IPS-20b (cell line): ENCODE results near the gene RBP2.
"Not testable (repeated sequence)": the region's sequence is repeated elsewhere in the genome, so short reads cannot be mapped to it uniquely, and the experiment has no call there.

Experiments used
- H3K27ac ChIP-seq: one replicate; pipeline ENCODE4 v1.5.1; 2013; ENCODE audit warnings: low read length
- H3K27me3 ChIP-seq: 2 replicates; pipeline ENCODE4 v1.6.1; 2013; ENCODE audit warnings: mild to moderate bottlenecking, low read length, inconsistent platforms; ENCODE audit not compliant: insufficient read depth
- H3K36me3 ChIP-seq: 2 replicates; pipeline ENCODE4 v1.6.1; 2013; ENCODE audit warnings: low read depth, mild to moderate bottlenecking, inconsistent platforms, low read length, moderate library complexity; ENCODE audit not compliant: insufficient read depth
- H3K4me1 ChIP-seq: 2 replicates; pipeline ENCODE4 v1.6.1; 2013; ENCODE audit warnings: mild to moderate bottlenecking, control low read depth, inconsistent platforms, low read length, moderate library complexity; ENCODE audit not compliant: insufficient read depth
- H3K4me3 ChIP-seq: 2 replicates; pipeline ENCODE4 v1.5.1; 2013; ENCODE audit warnings: mild to moderate bottlenecking, low read length, inconsistent platforms
- H3K9ac ChIP-seq: 2 replicates; pipeline ENCODE4 v1.6.1; 2013; ENCODE audit warnings: low read depth, mild to moderate bottlenecking, inconsistent platforms, low read length, moderate library complexity
- H3K9me3 ChIP-seq: 2 replicates; pipeline ENCODE4 v1.6.1; 2013; ENCODE audit warnings: mild to moderate bottlenecking, low read depth, low read length, inconsistent platforms; ENCODE audit not compliant: insufficient read depth

Gene RBP2

GRCh38 chr3:139421040-139421439, 55.3 kb downstream of the RBP2 start:
- Histone ChIP-seq H3K27me3 (no peaks in the 10 kb centered on the region), H3K27ac (no peak overlapping the region), H3K4me3 (no peak overlapping the region), H3K9ac (no peak overlapping the region), H3K36me3 (no peaks in the 10 kb centered on the region), H3K4me1 (no peaks in the 10 kb centered on the region), H3K9me3 (no peaks in the 10 kb centered on the region)

DNA sequence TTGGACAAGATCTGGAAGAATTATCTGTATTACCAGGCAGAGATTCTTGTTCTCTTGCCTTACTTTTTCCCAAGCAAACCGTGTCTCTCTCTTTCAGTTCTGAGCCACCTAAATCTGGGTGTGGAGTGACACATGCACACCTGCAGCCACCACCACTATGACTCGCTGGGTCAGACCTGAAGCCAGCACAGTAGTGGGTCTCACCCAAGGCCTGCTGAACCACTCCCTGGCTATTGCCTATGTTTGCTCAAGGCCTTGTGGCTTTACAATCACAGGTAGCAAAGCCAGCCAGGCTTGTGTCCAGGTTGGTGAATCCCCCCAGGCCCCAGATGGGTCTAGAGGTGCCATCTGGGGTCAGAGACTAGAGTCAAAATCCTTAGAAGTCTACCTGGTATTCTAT, 58.2 kb downstream of the RBP2 start:
- Histone ChIP-seq H3K36me3 (no peaks in the 10 kb centered on the region), H3K27me3 (no peaks in the 10 kb centered on the region), H3K27ac (no peak overlapping the region), H3K4me3 (no peak overlapping the region), H3K9me3 (0 out of 2 replicates have a peak, but pooled peaks cover 8% of the 10 kb centered on the region), H3K9ac (no peak overlapping the region), H3K4me1 (no peaks in the 10 kb centered on the region)

- Histone ChIP-seq H3K4me1 (no peaks in the 10 kb centered on the region), H3K27ac (no peak overlapping the region), H3K9ac (no peak overlapping the region), H3K4me3 (no peak overlapping the region), H3K9me3 (peaks cover 13% of the 10 kb centered on the region; the same call in 1 of the 2 replicates), H3K27me3 (no peaks in the 10 kb centered on the region), H3K36me3 (no peaks in the 10 kb centered on the region)
These were observed 60.0 kb downstream of the RBP2 start for GRCh38 chr3:139416275-139416674.

- no peaks in the 10 kb centered on the region for H3K4me1 ChIP-seq
- no peak overlapping the region for H3K27ac ChIP-seq
- no peak overlapping the region for H3K4me3 ChIP-seq
- H3K9ac ChIP-seq, result no peak overlapping the region
- no peaks in the 10 kb centered on the region for H3K36me3 ChIP-seq
- H3K9me3 ChIP-seq, result peaks cover 13% of the 10 kb centered on the region; the same call in 1 of the 2 replicates
- H3K27me3 ChIP-seq, result no peaks in the 10 kb centered on the region
These were observed 61.6 kb downstream of the RBP2 start for GRCh38 chr3:139414608-139415224.

DNA sequence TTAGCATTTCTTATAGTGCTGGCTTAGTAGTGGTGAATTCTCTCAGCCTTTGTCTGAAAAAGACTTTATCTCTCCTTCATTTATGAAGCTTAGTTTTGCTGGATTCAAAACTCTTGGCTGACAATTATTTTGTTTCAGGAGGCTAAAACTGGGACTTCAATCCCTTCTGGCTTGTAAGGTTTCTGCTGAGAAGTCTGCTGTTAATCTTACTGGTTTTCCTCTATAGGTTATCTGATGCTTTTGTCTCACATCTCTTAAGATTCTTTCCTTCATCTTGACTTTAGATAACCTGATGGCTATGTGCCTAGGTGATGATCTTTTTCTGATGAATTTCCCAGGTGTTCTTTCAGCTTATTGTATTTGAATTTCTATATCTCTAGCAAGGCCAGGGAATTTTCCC, 63.4 kb downstream of the RBP2 start:
- not testable (repeated sequence) for H3K27me3 ChIP-seq, H3K9ac ChIP-seq, H3K4me3 ChIP-seq, H3K4me1 ChIP-seq, H3K27ac ChIP-seq, H3K36me3 ChIP-seq
- peaks cover 13% of the 10 kb centered on the region; the same call in 1 of the 2 replicates for H3K9me3 ChIP-seq
